Uterus (tissue), 4 donors: ENCODE results near the gene FAM3D. TPM values are rescaled to one million over a fixed set of nuclear protein-coding genes. Genes with fewer than 3 reads are reported as not detected.

Source experiments
- DNase-seq, 2 donors: peaks; one replicate each; pipeline ENCODE4 v3.0.0-alpha.2; 2019 to 2020
- H3K27ac ChIP-seq, 2 donors: fragments of 200-600 bp; sonication (generic); 1 replicate in 1 of 2; 2 replicates in 1 of 2; pipeline ENCODE4 v1.5.1; 2016 to 2018
- H3K27me3 ChIP-seq, 2 donors: fragments of 200-600 bp; sonication (generic); one replicate each; pipeline ENCODE4 v1.5.1; 2018 to 2019; ENCODE audit warnings: control low read depth in 1 of 2
- H3K36me3 ChIP-seq, 2 donors: fragments of 200-600 bp; sonication (generic); one replicate each; pipeline ENCODE4 v1.5.1; 2019; ENCODE audit warnings: control low read depth in 1 of 2
- H3K4me1 ChIP-seq, 2 donors: fragments of 200-600 bp; sonication (generic); one replicate each; pipeline ENCODE4 v1.5.1; 2018 to 2019; ENCODE audit warnings: control low read depth in 1 of 2
- H3K4me3 ChIP-seq, 2 donors: fragments of 200-600 bp; sonication (generic); 1 replicate in 1 of 2; 2 replicates in 1 of 2; pipeline ENCODE4 v1.5.1; 2018 to 2019; ENCODE audit warnings: mild to moderate bottlenecking in 1 of 2
- H3K9me3 ChIP-seq, 2 donors: fragments of 200-600 bp; sonication (generic); one replicate each; pipeline ENCODE4 v1.5.1; 2019; ENCODE audit warnings: control low read depth in 1 of 2
- POLR2A ChIP-seq, 2 donors: fragments of 450-650 bp; IDR thresholded peaks; one replicate each; pipeline ENCODE4 v1.6.1; 2016; ENCODE audit warnings: antibody characterized with exemption in 2 of 2, mild to moderate bottlenecking in 1 of 2, moderate library complexity in 1 of 2
- intact Hi-C: fragments of 100-400 bp; cut with DNase I; formaldehyde crosslinking; loops from one replicate; pipeline ENCODE4 v1.15.1; 2023; ENCODE audit warnings: low total_unique reads
- total RNA-seq, 4 donors: library from RNA; depleted of rRNA in 3 of 4; stranded (reverse); fragments of >200 nt in 3 of 4; gene quantifications; one replicate each; pipeline versions ENCODE4 v1.1.0 to v1.2.4, GENCODE V29; 2014 to 2023
- TF ChIP-seq, protein P1 (sequence below), 4 experiments: fragments of 200-600 bp in 2 of 4; fragments of 450-650 bp in 2 of 4; sonication (generic) in 2 of 4; IDR thresholded peaks; one replicate each; pipeline ENCODE4 v1.5.1; 2016 to 2019; ENCODE audit warnings: antibody characterized with exemption in 4 of 4, mild to moderate bottlenecking in 2 of 4, moderate library complexity in 1 of 4
- donor health status: DM: yes; HTN: yes; CAD: no.

FAM3D gene
- total RNA-seq, 4 donors from 2014 or later, result 0.83 TPM; not detected in 3

DNA sequence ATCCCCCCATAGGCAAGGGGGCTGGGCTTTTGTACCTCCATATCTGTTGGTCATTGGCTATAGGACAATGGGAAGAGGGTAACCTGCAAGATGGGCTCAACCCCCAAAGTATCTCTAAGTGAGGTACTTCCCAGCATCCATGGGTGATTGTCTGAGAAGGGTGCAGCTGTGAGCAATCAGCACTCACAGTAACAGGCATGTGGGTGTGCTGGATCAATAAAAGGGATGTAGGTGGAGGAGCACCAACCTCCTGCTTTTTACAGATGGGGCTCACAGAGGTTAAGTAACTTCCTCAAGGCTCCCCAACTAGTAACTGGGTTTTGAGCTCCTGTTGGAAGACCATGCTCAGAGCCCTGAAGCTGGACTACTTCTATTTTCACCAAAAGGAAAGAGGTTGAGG is 63.0 kb downstream of the FAM3D start:
- DNase-seq, result no peak
- H3K4me3 ChIP-seq, result no peak overlapping the region
- intact Hi-C loops, result no loop called here
- H3K4me1 ChIP-seq, result no peaks in the 10 kb centered on the region
- no peaks in the 10 kb centered on the region for H3K27me3 ChIP-seq
- H3K27ac ChIP-seq, result no peak overlapping the region
- H3K9me3 ChIP-seq, result no peaks in the 10 kb centered on the region
- H3K36me3 ChIP-seq, result no peaks in the 10 kb centered on the region
- no peak for TF ChIP-seq POLR2A (IDR thresholded peaks at IDR 0.05)
- TF ChIP-seq, protein P1, sequence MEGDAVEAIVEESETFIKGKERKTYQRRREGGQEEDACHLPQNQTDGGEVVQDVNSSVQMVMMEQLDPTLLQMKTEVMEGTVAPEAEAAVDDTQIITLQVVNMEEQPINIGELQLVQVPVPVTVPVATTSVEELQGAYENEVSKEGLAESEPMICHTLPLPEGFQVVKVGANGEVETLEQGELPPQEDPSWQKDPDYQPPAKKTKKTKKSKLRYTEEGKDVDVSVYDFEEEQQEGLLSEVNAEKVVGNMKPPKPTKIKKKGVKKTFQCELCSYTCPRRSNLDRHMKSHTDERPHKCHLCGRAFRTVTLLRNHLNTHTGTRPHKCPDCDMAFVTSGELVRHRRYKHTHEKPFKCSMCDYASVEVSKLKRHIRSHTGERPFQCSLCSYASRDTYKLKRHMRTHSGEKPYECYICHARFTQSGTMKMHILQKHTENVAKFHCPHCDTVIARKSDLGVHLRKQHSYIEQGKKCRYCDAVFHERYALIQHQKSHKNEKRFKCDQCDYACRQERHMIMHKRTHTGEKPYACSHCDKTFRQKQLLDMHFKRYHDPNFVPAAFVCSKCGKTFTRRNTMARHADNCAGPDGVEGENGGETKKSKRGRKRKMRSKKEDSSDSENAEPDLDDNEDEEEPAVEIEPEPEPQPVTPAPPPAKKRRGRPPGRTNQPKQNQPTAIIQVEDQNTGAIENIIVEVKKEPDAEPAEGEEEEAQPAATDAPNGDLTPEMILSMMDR (IDR thresholded peaks at IDR 0.05), result no peak

DNA sequence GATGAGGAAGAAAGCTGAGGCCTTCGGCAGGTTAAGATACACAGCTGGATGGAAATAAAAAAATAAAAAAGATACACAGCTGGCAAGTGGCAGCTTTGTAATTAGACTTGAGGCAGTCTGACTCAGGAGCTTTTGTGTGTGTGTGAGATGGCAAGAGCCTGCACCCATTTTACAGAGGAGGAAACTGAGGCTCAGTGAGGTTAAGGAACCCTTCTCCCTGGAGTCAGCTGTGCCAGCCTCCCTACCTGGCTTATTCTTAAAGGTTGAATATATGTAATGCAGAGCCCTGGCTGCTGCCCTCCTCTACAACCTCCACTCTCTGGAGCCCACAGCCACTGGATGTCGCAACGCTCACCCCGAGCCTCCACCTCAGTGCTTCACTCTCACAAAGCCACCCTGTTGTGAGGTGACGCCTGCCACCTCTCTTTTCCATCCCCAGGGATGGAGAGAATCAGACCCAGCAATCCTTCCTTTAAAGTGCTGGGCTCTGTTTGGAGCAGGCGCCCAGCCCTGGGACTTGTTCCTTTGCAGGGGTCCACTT is 68.7 kb downstream of the FAM3D start:
- no peaks in the 10 kb centered on the region for H3K36me3 ChIP-seq
- no peak for TF ChIP-seq POLR2A (IDR thresholded peaks at IDR 0.05)
- TF ChIP-seq, protein P1 (IDR thresholded peaks at IDR 0.05), result no peak
- H3K27me3 ChIP-seq, result no peaks in the 10 kb centered on the region
- H3K9me3 ChIP-seq, result no peaks in the 10 kb centered on the region
- DNase-seq, result no peak
- no peak overlapping the region for H3K27ac ChIP-seq
- H3K4me3 ChIP-seq, result no peak overlapping the region
- no peaks in the 10 kb centered on the region for H3K4me1 ChIP-seq
- intact Hi-C loops, result no loop called here

DNA sequence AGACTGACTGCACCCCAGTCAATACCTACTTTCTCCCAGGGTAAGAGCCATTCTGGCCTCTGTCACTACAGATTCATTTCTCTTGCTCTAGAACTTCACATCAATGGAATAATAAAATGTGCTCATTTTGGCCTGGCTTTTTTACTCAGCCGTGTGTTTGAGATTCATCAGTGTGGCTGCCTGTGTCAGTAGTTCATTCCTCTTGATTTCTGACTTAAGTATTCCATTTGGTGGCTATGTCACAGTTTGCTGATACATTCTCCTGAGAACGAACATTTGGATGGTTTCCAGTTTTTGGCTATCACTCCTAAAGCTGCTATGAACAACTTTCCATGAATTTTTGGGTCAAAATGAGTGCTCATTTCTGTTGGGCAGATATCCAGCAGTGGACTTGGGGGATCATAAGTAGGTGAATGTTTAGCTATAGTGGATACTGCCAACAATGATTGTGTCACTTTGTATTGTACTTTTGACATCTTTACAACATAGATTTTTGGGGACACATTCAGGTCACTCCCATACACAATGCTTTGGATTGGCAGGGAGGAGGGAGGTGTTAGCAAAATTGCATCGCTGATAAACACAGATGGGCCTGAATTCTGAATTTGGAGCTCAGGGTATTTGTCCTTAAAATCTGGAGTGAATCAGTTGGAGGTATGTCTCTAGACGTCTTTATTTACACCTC is 69.6 kb downstream of the FAM3D start:
- no peaks in the 10 kb centered on the region for H3K27me3 ChIP-seq
- no peak overlapping the region for H3K4me3 ChIP-seq
- no peaks in the 10 kb centered on the region for H3K36me3 ChIP-seq
- intact Hi-C loops, result no loop called here
- H3K4me1 ChIP-seq, result no peaks in the 10 kb centered on the region
- no peak for DNase-seq
- no peak overlapping the region for H3K27ac ChIP-seq
- TF ChIP-seq, protein P1 (IDR thresholded peaks at IDR 0.05), result no peak
- TF ChIP-seq POLR2A (IDR thresholded peaks at IDR 0.05), result no peak
- no peaks in the 10 kb centered on the region for H3K9me3 ChIP-seq

DNA sequence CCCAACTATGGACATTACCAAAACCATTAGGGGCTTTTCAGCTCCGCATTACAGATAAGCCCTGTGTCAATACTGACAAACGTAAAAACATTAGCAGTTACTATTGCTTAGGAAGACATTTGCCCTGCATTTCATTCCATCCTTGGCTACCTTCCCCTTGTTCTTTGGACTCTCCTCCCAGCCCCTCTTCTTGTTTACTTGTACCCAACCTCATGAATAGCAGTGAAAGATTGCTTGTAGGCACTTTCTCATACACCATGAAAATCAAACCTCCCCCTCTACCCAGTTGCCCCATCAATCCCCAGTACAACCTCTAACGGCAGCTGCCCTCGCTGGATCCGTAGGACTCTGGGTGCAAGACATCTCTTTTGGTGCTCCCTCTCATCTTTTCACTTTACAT is 72.5 kb downstream of the FAM3D start:
- TF ChIP-seq, protein P1 (IDR thresholded peaks at IDR 0.05), result no peak
- TF ChIP-seq POLR2A (IDR thresholded peaks at IDR 0.05), result no peak
- intact Hi-C loops, result no loop called here
- no peak overlapping the region for H3K4me3 ChIP-seq
- no peaks in the 10 kb centered on the region for H3K9me3 ChIP-seq
- no peaks in the 10 kb centered on the region for H3K27me3 ChIP-seq
- no peaks in the 10 kb centered on the region for H3K4me1 ChIP-seq
- no peak for DNase-seq
- no peak overlapping the region for H3K27ac ChIP-seq
- H3K36me3 ChIP-seq, result no peaks in the 10 kb centered on the region
